Heart left ventricle (tissue), 13 donors: ENCODE data around the gene ZNF683.

Experiments
- POLR2A ChIP-seq, 2 donors: fragments of 450-650 bp; IDR thresholded peaks; one replicate each; pipeline ENCODE4 v1.6.1; 2017; ENCODE audit warnings: antibody characterized with exemption in 2 of 2, mild to moderate bottlenecking in 2 of 2, moderate library complexity in 2 of 2
- TF ChIP-seq, protein P1 (sequence below), 12 donors: fragments of 200-600 bp; sonication (generic) in 4 of 12; IDR thresholded peaks; one replicate each; pipeline versions ENCODE4 v1.5.0 to v1.8.0; 2018 to 2022; ENCODE audit warnings: antibody characterized with exemption in 12 of 12, mild to moderate bottlenecking in 5 of 12
- donor health status: ischemic (EF 13 %, LVEDD 7.1; RV severe dilation, severe dysfunction).
- donor health status: DM: no; HTN: yes; CAD: no.
- donor health status: DM: no; HTN: no; CAD: no.
- donor health status: ischemic (EF 25% LVEDD 6.9; RV normal size, moderate dysfunction).
- donor health status: ischemic (EF 25% LVEDD 5.7; RV mildly dilated, moderate dysfunction).
- donor health status: ischemic (EF 35%, LVEDD 5.7; RV mildly dilated, moderate dysfunction).
- donor health status: nonischemic (EF 11% LVEDD 7.7; RV severe dilation, severe dysfunction).
- donor health status: DM: yes; HTN: yes; CAD: no.
- donor health status: PGD.
- donor health status: ischemic (EF 29% LVEDD 5.4; RV normal size, mild dysfunction).
- donor health status: nonischemic (EF 23%, LVEDD 6.1; RV moderate dilation, normal function).

DNA sequence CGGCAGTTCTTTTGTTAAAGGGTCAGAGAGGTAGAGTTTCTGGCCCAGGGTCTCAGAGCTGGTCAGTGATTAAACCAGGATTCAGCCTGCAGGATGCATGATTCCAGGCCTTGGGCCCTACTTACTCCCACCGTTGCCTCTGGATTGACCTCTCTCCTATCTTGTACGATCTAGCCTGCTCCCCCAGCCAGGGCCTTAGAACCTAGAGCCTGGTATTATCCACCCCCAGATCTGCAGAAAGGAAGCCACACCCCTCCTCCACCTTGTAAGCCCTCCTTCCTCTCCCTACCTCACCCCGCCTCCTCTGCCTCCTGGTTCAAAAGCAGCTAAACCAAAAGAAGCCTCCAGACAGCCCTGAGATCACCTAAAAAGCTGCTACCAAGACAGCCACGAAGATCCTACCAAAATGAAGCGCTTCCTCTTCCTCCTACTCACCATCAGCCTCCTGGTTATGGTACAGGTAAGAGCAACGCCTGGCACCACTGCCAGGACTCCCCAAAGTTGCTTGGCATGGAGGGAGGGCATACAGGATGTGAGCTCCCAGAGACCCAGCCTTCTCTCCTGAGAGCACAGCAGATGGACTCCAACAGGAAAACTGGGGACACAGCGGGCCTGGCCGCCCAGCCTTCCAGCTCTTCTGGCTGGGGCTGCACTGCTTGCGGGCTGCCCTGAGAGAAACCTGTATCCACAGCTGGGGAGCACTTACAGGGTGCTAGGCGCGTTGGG lies 54.8 kb downstream of the ZNF683 start, which contains the start of gene CD52:
- TF ChIP-seq, protein P1, sequence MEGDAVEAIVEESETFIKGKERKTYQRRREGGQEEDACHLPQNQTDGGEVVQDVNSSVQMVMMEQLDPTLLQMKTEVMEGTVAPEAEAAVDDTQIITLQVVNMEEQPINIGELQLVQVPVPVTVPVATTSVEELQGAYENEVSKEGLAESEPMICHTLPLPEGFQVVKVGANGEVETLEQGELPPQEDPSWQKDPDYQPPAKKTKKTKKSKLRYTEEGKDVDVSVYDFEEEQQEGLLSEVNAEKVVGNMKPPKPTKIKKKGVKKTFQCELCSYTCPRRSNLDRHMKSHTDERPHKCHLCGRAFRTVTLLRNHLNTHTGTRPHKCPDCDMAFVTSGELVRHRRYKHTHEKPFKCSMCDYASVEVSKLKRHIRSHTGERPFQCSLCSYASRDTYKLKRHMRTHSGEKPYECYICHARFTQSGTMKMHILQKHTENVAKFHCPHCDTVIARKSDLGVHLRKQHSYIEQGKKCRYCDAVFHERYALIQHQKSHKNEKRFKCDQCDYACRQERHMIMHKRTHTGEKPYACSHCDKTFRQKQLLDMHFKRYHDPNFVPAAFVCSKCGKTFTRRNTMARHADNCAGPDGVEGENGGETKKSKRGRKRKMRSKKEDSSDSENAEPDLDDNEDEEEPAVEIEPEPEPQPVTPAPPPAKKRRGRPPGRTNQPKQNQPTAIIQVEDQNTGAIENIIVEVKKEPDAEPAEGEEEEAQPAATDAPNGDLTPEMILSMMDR (IDR thresholded peaks at IDR 0.05), result no peak
- no peak for TF ChIP-seq POLR2A (IDR thresholded peaks at IDR 0.05)
